Lung (tissue), 12 donors: ENCODE results near the gene NPFFR1. TPM values are rescaled to one million over a fixed set of nuclear protein-coding genes. Genes with fewer than 3 reads are reported as not detected.

Source experiments
- ATAC-seq: fragments of 200-7000 bp; cut with Tn5 transposase; one replicate; pipeline ENCODE4 v1.9.1; 2020; ENCODE audit warnings: moderate number of reproducible peaks; ENCODE audit not compliant: insufficient read depth, low FRiP score
- DNase-seq, 3 donors: peaks; one replicate each; pipeline ENCODE4 v3.0.0-alpha.2; 2013 to 2017
- H3K27ac ChIP-seq, 2 donors: one replicate each; pipeline ENCODE4 v1.5.1; 2013; ENCODE audit warnings: mild to moderate bottlenecking in 2 of 2, moderate library complexity in 2 of 2, control low read depth in 1 of 2, inconsistent platforms in 1 of 2, low read depth in 1 of 2, low read length in 1 of 2
- H3K27me3 ChIP-seq, 3 donors: one replicate each; pipeline ENCODE4 v1.5.1; 2013; ENCODE audit warnings: low read length in 2 of 3; ENCODE audit not compliant: control insufficient read depth in 3 of 3, insufficient read depth in 3 of 3
- H3K36me3 ChIP-seq, 4 donors: one replicate each; pipeline ENCODE4 v1.5.1; 2013; ENCODE audit warnings: low read length in 4 of 4, mild to moderate bottlenecking in 1 of 4, moderate library complexity in 1 of 4; ENCODE audit not compliant: control insufficient read depth in 4 of 4, insufficient read depth in 4 of 4
- H3K4me1 ChIP-seq, 5 donors: one replicate each; pipeline ENCODE4 v1.5.1; 2013; ENCODE audit warnings: low read length in 5 of 5, mild to moderate bottlenecking in 2 of 5, moderate library complexity in 1 of 5; ENCODE audit not compliant: control insufficient read depth in 5 of 5, insufficient read depth in 5 of 5
- H3K4me3 ChIP-seq: one replicate; pipeline ENCODE4 v1.5.1; 2013; ENCODE audit warnings: mild to moderate bottlenecking, control low read depth, moderate library complexity
- H3K9ac ChIP-seq, 2 donors: one replicate each; pipeline ENCODE4 v1.5.1; 2013; ENCODE audit warnings: low read length in 2 of 2, control low read depth in 1 of 2; ENCODE audit not compliant: insufficient read depth in 1 of 2
- H3K9me3 ChIP-seq, 4 donors: one replicate each; pipeline ENCODE4 v1.5.1; 2013; ENCODE audit warnings: low read length in 3 of 4, mild to moderate bottlenecking in 1 of 4, moderate library complexity in 1 of 4; ENCODE audit not compliant: control insufficient read depth in 4 of 4, insufficient read depth in 3 of 4
- CTCF ChIP-seq: IDR thresholded peaks from 2 replicates; pipeline ENCODE4 v1.5.1; 2012; ENCODE audit warnings: mild to moderate bottlenecking; ENCODE audit errors: control extremely low read depth, extremely low read depth
- WGBS, 2 donors: extraction: QIAGEN DNeasy Blood & Tissue Kit; methylation state at CpG; one replicate each; pipeline ENCODE4 v1.1.7; 2013; 5-methylcytosine and 5-hydroxymethylcytosine counted together
- polyA plus RNA-seq, 2 donors: library from polyadenylated mRNA; stranded (reverse); fragments of 200-250 nt; gene quantifications; one replicate each; pipeline ENCODE4 v1.2.1, GENCODE V29; 2013
- total RNA-seq, 2 donors: library from RNA; depleted of rRNA in 1 of 2; stranded (reverse); fragments of >200 nt in 1 of 2; gene quantifications; one replicate each; pipeline ENCODE4 v1.2.1, GENCODE V29; 2014 to 2021
- donor health status: control.
- donor health status: control.
- donor health status: Bipolar disorder and iron deficiency.
- donor health status: healthy.
- donor health status: DM: yes; HTN: yes; CAD: no.

NPFFR1 gene
- total and polyA plus RNA-seq, 4 donors: 0.12 to 2.2 (median 0.14) TPM

GRCh38 chr10:70271996-70272924 lies 11.5 kb downstream of the NPFFR1 start:
- no peak for DNase-seq

GRCh38 chr10:70270952-70271351 lies 12.9 kb downstream of the NPFFR1 start:
- no peak for TF ChIP-seq CTCF

More at GRCh38 chr10:70271996-70272924, 11.5 kb downstream of the NPFFR1 start:
- WGBS, 2 donors: 77 to 81% methylated on average over 17 of the region's 17 CpGs
- Histone ChIP-seq H3K27me3 (no peaks in the 10 kb centered on the region), H3K36me3 (no peaks in the 10 kb centered on the region), H3K27ac (no peak overlapping the region), H3K9me3 (no peaks in the 10 kb centered on the region), H3K4me1 (peaks cover 0 to 5% (median 0%) of the 10 kb centered on the region in 5 donors), H3K9ac (no peak overlapping the region), H3K4me3 (no peak overlapping the region)
- no peak for TF ChIP-seq CTCF
- no peak for ATAC-seq

GRCh38 chr10:70269741-70270140 lies 14.1 kb downstream of the NPFFR1 start:
- ATAC-seq: no peak
- Histone ChIP-seq H3K4me1 (peaks cover 0 to 4% (median 0%) of the 10 kb centered on the region in 5 donors), H3K9me3 (peaks cover 0 to 3% (median 0%) of the 10 kb centered on the region in 4 donors), H3K27ac (no peak overlapping the region), H3K27me3 (no peaks in the 10 kb centered on the region), H3K9ac (no peak overlapping the region), H3K36me3 (no peaks in the 10 kb centered on the region), H3K4me3 (no peak overlapping the region)
- no peak for TF ChIP-seq CTCF
- 98 to 100% methylated on average over 3 of the region's 3 CpGs for WGBS, 2 donors
- no peak for DNase-seq

More at GRCh38 chr10:70270952-70271351, 12.9 kb downstream of the NPFFR1 start:
- H3K27ac ChIP-seq: no peak overlapping the region
- H3K4me3 ChIP-seq: no peak overlapping the region
- 66 to 86% methylated on average over 2 of the region's 2 CpGs for WGBS, 2 donors
- ATAC-seq (no peak), DNase-seq (no peak)
- no peaks in the 10 kb centered on the region for H3K27me3 ChIP-seq
- H3K9me3 ChIP-seq: peaks cover 0 to 2% (median 0%) of the 10 kb centered on the region in 4 donors
- H3K9ac ChIP-seq: no peak overlapping the region
- H3K36me3 ChIP-seq: no peaks in the 10 kb centered on the region
- H3K4me1 ChIP-seq: peaks cover 0 to 5% (median 0%) of the 10 kb centered on the region in 5 donors
